DND-41 (cell line): ENCODE results near the gene HTR3D.

Experiments
- ATAC-seq: fragments of 200-7000 bp; cut with Tn5 transposase; 3 replicates; pipeline ENCODE4 v1.9.1; 2021; ENCODE audit warnings: low read depth; ENCODE audit not compliant: insufficient read depth
- DNase-seq: peaks from one replicate; pipeline ENCODE4 v3.0.0-alpha.2; 2020
- H2AFZ ChIP-seq: 2 replicates; pipeline ENCODE4 v1.6.0; 2012; ENCODE audit warnings: low read depth, low read length
- H3K27ac ChIP-seq: 2 replicates; pipeline ENCODE4 v1.5.1; 2012; ENCODE audit warnings: low read length, inconsistent platforms
- H3K27me3 ChIP-seq: fragments of 200-600 bp; sonication (generic); 2 replicates; pipeline ENCODE4 v1.6.0; 2012; ENCODE audit warnings: low read length, mild to moderate bottlenecking, inconsistent platforms; ENCODE audit not compliant: insufficient read depth, poor library complexity
- H3K36me3 ChIP-seq: 2 replicates; pipeline ENCODE4 v1.5.1; 2012; ENCODE audit warnings: low read length, inconsistent platforms; ENCODE audit not compliant: insufficient read depth
- H3K4me1 ChIP-seq: 2 replicates; pipeline ENCODE4 v1.5.1; 2012; ENCODE audit warnings: mild to moderate bottlenecking, low read length; ENCODE audit not compliant: insufficient read depth
- H3K4me2 ChIP-seq: 2 replicates; pipeline ENCODE4 v1.6.0; 2012; ENCODE audit warnings: mild to moderate bottlenecking, moderate library complexity, low read length, inconsistent platforms; ENCODE audit not compliant: insufficient read depth
- H3K4me3 ChIP-seq, 2 experiments: fragments of 200-600 bp in 1 of 2; shearing (Covaris generic) in 1 of 2; 2 replicates each; pipeline ENCODE4 v1.5.1; 2012 to 2016; ENCODE audit warnings: inconsistent platforms in 2 of 2, low read length in 2 of 2, mild to moderate bottlenecking in 2 of 2, low read depth in 1 of 2, moderate library complexity in 1 of 2
- H3K79me2 ChIP-seq: 2 replicates; pipeline ENCODE4 v1.6.0; 2012; ENCODE audit warnings: low read length, inconsistent platforms; ENCODE audit not compliant: insufficient read depth
- H3K9ac ChIP-seq: 2 replicates; pipeline ENCODE4 v1.6.0; 2012; ENCODE audit warnings: low read depth, mild to moderate bottlenecking, inconsistent platforms, low read length, moderate library complexity
- H3K9me3 ChIP-seq: 2 replicates; pipeline ENCODE4 v1.5.1; 2012; ENCODE audit warnings: low read length, moderate library complexity, mild to moderate bottlenecking, inconsistent platforms; ENCODE audit not compliant: insufficient read depth, severe bottlenecking
- H4K20me1 ChIP-seq: 2 replicates; pipeline ENCODE4 v1.6.0; 2012; ENCODE audit warnings: low read length; ENCODE audit not compliant: insufficient read depth
- CTCF ChIP-seq: IDR thresholded peaks from 2 replicates; pipeline ENCODE4 v1.5.1; 2012; ENCODE audit warnings: borderline replicate concordance, low read length, moderate library complexity, mild to moderate bottlenecking; ENCODE audit not compliant: poor library complexity, severe bottlenecking; ENCODE audit errors: extremely low read depth
- EZH2 ChIP-seq: IDR thresholded peaks from 3 replicates; pipeline ENCODE4 v1.6.1; 2012; ENCODE audit warnings: borderline replicate concordance, low read depth, mild to moderate bottlenecking, moderate library complexity, low read length, inconsistent platforms; ENCODE audit not compliant: severe bottlenecking

HTR3D gene

GRCh38 chr3:184045995-184046394, 14.5 kb downstream of the HTR3D start:
- H4K20me1 ChIP-seq, result no peaks in the 10 kb centered on the region
- H3K4me3 ChIP-seq, result no peak overlapping the region
- TF ChIP-seq CTCF (no peak), EZH2 (no peak)
- ATAC-seq (no peak), DNase-seq (no peak)
- no peaks in the 10 kb centered on the region for H3K36me3 ChIP-seq
- no peak overlapping the region for H3K4me2 ChIP-seq
- H3K27me3 ChIP-seq, result peaks cover 6% of the 10 kb centered on the region
- no peaks in the 10 kb centered on the region for H3K9me3 ChIP-seq
- H3K9ac ChIP-seq, result no peak overlapping the region
- no peak overlapping the region for H2AFZ ChIP-seq
- H3K79me2 ChIP-seq, result no peaks in the 10 kb centered on the region
- no peaks in the 10 kb centered on the region for H3K4me1 ChIP-seq
- no peak overlapping the region for H3K27ac ChIP-seq

GRCh38 chr3:184050217-184050847, 18.8 kb downstream of the HTR3D start:
- H3K79me2 ChIP-seq, result no peaks in the 10 kb centered on the region
- no peak overlapping the region for H3K27ac ChIP-seq
- no peak overlapping the region for H3K4me3 ChIP-seq
- no peaks in the 10 kb centered on the region for H3K36me3 ChIP-seq
- H4K20me1 ChIP-seq, result no peaks in the 10 kb centered on the region
- no peak overlapping the region for H2AFZ ChIP-seq
- H3K9ac ChIP-seq, result no peak overlapping the region
- no peak overlapping the region for H3K4me2 ChIP-seq
- ATAC-seq (no peak), DNase-seq (no peak)
- peaks cover 17% of the 10 kb centered on the region for H3K27me3 ChIP-seq
- H3K9me3 ChIP-seq, result no peaks in the 10 kb centered on the region
- TF ChIP-seq CTCF (no peak), EZH2 (no peak)
- H3K4me1 ChIP-seq, result no peaks in the 10 kb centered on the region

GRCh38 chr3:184052767-184053166, 21.2 kb downstream of the HTR3D start, which contains the start of gene HTR3C:
HTR3C (plus strand) TSS chr3:184053047; CDS start chr3:184053081, 34 bp downstream.
- Histone ChIP-seq H2AFZ (no peak within 1 kb of the TSS), H3K27ac (no peak within 1 kb of the TSS), H3K4me2 (no peak within 1 kb of the TSS), H3K4me1 (no peaks in the 10 kb centered on the region), H3K27me3 (peaks cover 17% of the 10 kb centered on the region), H3K4me3 (no peak within 1 kb of the TSS), H3K79me2 (no peaks in the 10 kb centered on the region), H4K20me1 (no peaks in the 10 kb centered on the region), H3K9me3 (no peaks in the 10 kb centered on the region), H3K36me3 (no peaks in the 10 kb centered on the region), H3K9ac (no peak within 1 kb of the TSS)
- ATAC-seq (no peak), DNase-seq (no peak)
- TF ChIP-seq CTCF (no peak), EZH2 (no peak)

- Histone ChIP-seq H3K36me3 (no peaks in the 10 kb centered on the region), H3K9ac (no peak overlapping the region), H3K4me3 (no peak overlapping the region), H3K27ac (no peak overlapping the region), H4K20me1 (no peaks in the 10 kb centered on the region), H3K79me2 (no peaks in the 10 kb centered on the region), H2AFZ (no peak overlapping the region), H3K4me1 (no peaks in the 10 kb centered on the region), H3K9me3 (no peaks in the 10 kb centered on the region), H3K4me2 (no peak overlapping the region), H3K27me3 (peaks cover 10% of the 10 kb centered on the region)
- TF ChIP-seq EZH2, result no peak
- TF ChIP-seq CTCF, result no peak
- ATAC-seq (no peak), DNase-seq (no peak)
These were observed 26.5 kb downstream of the HTR3D start for GRCh38 chr3:184058029-184058428.
